ENCODE data around the gene PTPRCAP. TPM values are rescaled to one million over a fixed set of nuclear protein-coding genes. Genes with fewer than 3 reads are reported as not detected.
A peak's percentile ranks its signal among the peaks of the same experiment; 100 is the strongest.
"Not testable (repeated sequence)": the region's sequence is repeated elsewhere in the genome, so short reads cannot be mapped to it uniquely, and the experiment has no call there.

Gene PTPRCAP
- 1 to 10 TPM in 3 of 4 donors, under 1 TPM in 1; 0.86 to 2.4 (median 2.0) TPM for polyA plus RNA-seq (ENCODE audit: insufficient read length in 4 of 4)

- DNase-seq (ENCODE audit: low read depth in 4 of 4, low spot score in 3 of 4): no peak
These were observed at the start of gene PTPRCAP for GRCh38 chr11:67437082-67437808. Gene PTPRCAP (minus strand): TSS chr11:67437682. CDS start chr11:67437619, 63 bp downstream.

GRCh38 chr11:67486481-67487195 lies 49.2 kb upstream of the PTPRCAP start:
- DNase-seq (ENCODE audit: low read depth in 4 of 4, low spot score in 3 of 4): no peak

GRCh38 chr11:67485873-67486361 lies 48.4 kb upstream of the PTPRCAP start:
- DNase-seq (ENCODE audit: low read depth in 4 of 4, low spot score in 3 of 4): not testable (repeated sequence)

GRCh38 chr11:67484847-67485311 lies 47.4 kb upstream of the PTPRCAP start:
- DNase-seq (ENCODE audit: low read depth in 4 of 4, low spot score in 3 of 4): no peak

- DNase-seq (ENCODE audit: low read depth in 4 of 4, low spot score in 3 of 4): no peak
These were observed 46.6 kb upstream of the PTPRCAP start for GRCh38 chr11:67483831-67484665.

GRCh38 chr11:67482827-67483798 lies 45.6 kb upstream of the PTPRCAP start, which contains the start of gene AIP:
Gene AIP (plus strand): TSS chr11:67483026. CDS start chr11:67483159, 133 bp downstream.
- peak; percentile 95 to 97 (median 96) for DNase-seq (ENCODE audit: low read depth in 4 of 4, low spot score in 3 of 4)

- DNase-seq (ENCODE audit: low read depth in 4 of 4, low spot score in 3 of 4): no peak
These were observed 44.9 kb upstream of the PTPRCAP start for GRCh38 chr11:67482275-67482826.

GRCh38 chr11:67477344-67478050 lies 40.0 kb upstream of the PTPRCAP start:
- DNase-seq (ENCODE audit: low read depth in 4 of 4, low spot score in 3 of 4): not testable (repeated sequence)

GRCh38 chr11:67476692-67477091 lies 39.2 kb upstream of the PTPRCAP start:
- not testable (repeated sequence) for DNase-seq (ENCODE audit: low read depth in 4 of 4, low spot score in 3 of 4)

GRCh38 chr11:67472882-67473281 lies 35.4 kb upstream of the PTPRCAP start:
- no peak for DNase-seq (ENCODE audit: low read depth in 4 of 4, low spot score in 3 of 4)

GRCh38 chr11:67470337-67471002 lies 33.0 kb upstream of the PTPRCAP start:
- no peak for DNase-seq (ENCODE audit: low read depth in 4 of 4, low spot score in 3 of 4)

- no peak for DNase-seq (ENCODE audit: low read depth in 4 of 4, low spot score in 3 of 4)
These were observed 32.0 kb upstream of the PTPRCAP start for GRCh38 chr11:67469508-67469811.

- DNase-seq (ENCODE audit: low read depth in 4 of 4, low spot score in 3 of 4): peak; percentile 74 to 84 (median 80)
These were observed 31.5 kb upstream of the PTPRCAP start, which contains the start of gene TMEM134 for GRCh38 chr11:67468759-67469507. Gene TMEM134 (minus strand): TSS chr11:67469251. CDS start chr11:67469192, 59 bp downstream.

GRCh38 chr11:67468456-67468758 lies 30.9 kb upstream of the PTPRCAP start:
- DNase-seq (ENCODE audit: low read depth in 4 of 4, low spot score in 3 of 4): no peak

- DNase-seq (ENCODE audit: low read depth in 4 of 4, low spot score in 3 of 4): no peak
These were observed 30.6 kb upstream of the PTPRCAP start for GRCh38 chr11:67468056-67468455.

GRCh38 chr11:67466962-67467771 lies 29.7 kb upstream of the PTPRCAP start:
- DNase-seq (ENCODE audit: low read depth in 4 of 4, low spot score in 3 of 4): no peak

GRCh38 chr11:67466367-67466766 lies 28.9 kb upstream of the PTPRCAP start:
- no peak for DNase-seq (ENCODE audit: low read depth in 4 of 4, low spot score in 3 of 4)
